Caki2 (cell line): Measurements from ENCODE around the gene SMC1A. TPM values are rescaled to one million over a fixed set of nuclear protein-coding genes. Genes with fewer than 3 reads are reported as not detected.
A peak's percentile ranks its signal among the peaks of the same experiment; 100 is the strongest.
"Not testable (repeated sequence)": the region's sequence is repeated elsewhere in the genome, so short reads cannot be mapped to it uniquely, and the experiment has no call there.

ENCODE experiments used
- DNase-seq: peaks from one replicate; pipeline ENCODE4 v3.0.0-alpha.2; 2015; ENCODE audit warnings: low read depth
- in situ Hi-C: cut with HindIII; loops from 2 replicates; pipeline ENCODE4 v1.10.0; 2016; ENCODE audit warnings: low sequenced_read_pairs, low pct_unique_long_range_greater_than_20kb, mixed read lengths
- total RNA-seq: library from RNA; depleted of rRNA; stranded (reverse); fragments of >200 nt; shearing (Covaris generic); gene quantifications from 2 replicates; pipeline ENCODE4 v1.2.3, GENCODE V29; 2014; ENCODE audit warnings: low replicate concordance

Gene SMC1A
- total RNA-seq, 1 experiment from 2014 or later: 6.2 TPM

DNA sequence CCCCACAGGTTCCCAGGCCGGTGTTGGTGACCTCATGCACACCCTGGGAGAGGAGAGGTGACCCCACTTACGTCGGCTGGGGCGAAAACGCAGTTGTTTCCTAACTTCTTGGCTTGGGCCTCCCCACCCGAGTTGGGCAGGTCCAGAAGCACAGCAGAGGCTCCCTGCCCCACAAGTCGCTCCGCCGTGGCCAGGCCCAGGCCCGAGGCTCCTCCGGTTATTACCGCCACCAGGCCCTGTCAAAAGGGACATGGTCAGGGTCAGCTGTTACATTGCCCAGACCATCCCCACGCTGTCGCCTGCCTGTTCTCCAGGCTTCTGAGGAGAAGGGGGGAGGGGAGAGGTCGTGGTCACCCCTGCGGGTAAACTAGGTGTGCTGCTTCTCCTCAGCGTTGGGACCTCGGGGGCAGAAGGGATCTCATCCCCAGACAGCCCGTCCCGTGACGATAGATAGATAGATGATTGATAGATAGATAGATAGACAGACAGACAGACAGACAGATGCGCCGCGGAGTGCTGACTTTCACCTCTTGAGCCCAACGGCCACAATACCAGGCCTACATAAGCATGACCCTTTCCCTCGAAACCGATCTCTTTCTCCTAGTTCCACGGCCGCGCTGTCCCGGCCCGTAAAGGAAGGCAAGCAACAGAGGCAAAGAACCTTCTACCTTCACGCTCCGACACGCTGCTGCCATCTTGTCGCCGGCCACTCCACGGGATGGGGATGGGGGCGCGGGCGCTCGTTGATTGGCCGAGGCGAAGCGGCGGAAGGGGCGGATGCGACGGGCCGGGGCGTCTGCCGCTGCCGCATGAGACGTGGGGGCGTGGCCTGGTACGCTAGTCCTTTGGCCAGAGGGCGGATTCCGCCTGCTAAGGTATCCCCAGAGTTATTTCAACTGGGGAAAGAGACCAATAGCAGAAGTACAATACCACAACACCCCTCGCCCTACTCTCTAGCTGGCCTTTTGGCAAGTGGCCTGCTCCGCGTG is 11.5 kb upstream of the SMC1A start, which contains the start of gene HSD17B10:
TSS of gene HSD17B10 (minus strand) at position 720 of the 989 bp plus-strand sequence. CDS start at position 695, 25 bp downstream.
- peak; percentile 73 for DNase-seq
- in situ Hi-C loops: no loop called here

DNA sequence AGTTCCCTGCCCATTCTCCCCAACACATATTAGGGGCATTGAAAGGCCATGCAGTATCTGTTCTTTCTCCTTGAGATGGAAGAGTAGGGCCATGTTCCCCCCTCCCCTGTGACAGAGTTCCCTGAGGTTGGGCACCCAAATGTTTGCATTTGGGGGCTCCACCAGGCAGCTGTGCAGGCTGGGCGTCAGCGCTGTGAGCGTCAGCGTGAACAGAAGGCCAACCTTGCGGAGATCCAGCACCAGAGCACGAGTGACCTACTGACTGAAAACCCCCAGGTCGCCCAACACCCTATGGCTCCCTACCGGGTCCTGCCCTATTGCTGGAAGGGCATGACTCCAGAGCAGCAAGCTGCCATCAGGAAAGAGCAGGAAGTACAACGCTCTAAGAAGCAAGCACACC is 7.8 kb upstream of the SMC1A start:
- in situ Hi-C loops: no loop called here
- no peak for DNase-seq

DNA sequence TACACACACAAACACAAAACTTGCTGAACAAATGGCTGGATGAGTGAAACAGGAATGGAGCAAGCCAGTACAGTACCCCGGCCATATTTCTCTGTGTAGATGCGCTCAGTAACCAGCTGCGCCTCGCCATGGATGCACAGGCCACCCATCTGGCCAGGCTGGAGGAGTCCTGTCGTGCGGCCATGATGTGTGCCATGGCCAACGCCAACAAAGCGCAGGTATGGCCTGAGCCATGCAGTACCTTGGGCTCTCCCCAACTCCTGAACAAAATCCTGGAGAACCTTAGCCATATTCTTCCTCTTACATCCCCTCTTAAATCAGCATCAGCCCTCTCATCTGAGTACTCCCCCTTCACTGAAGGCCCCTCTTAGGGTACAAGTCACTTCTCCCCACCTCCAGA is 7.3 kb upstream of the SMC1A start:
- DNase-seq: no peak
- in situ Hi-C loops: no loop called here

DNA sequence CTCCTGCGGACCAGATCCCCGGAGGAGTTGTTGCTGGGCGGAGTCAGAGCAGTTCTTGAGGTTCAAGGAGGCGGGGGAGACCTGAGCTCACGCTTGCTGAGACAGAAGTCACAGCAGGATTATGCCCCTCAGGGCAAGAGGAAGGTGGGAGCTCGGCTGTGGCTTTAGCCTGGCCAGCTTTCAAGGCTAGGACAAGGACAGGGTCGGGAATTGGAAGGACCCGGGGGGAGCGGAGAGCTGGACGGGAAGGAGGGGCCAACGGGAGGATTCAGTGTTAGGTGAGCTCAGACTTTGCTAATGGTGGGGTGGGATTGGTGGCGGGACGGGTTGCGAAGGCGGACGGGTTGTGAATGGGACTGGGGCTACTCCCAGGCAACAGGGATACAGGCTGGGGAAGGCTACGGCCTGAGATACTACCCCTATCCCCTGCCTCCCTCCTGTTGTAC is 430 bp upstream of the SMC1A start, which contains the start of gene RIBC1:
TSS of gene RIBC1 (plus strand) at position 13 of the 446 bp plus-strand sequence. CDS start 3,404 bp downstream, outside the sequence.
- DNase-seq: no peak
- in situ Hi-C loops: no loop called here

DNA sequence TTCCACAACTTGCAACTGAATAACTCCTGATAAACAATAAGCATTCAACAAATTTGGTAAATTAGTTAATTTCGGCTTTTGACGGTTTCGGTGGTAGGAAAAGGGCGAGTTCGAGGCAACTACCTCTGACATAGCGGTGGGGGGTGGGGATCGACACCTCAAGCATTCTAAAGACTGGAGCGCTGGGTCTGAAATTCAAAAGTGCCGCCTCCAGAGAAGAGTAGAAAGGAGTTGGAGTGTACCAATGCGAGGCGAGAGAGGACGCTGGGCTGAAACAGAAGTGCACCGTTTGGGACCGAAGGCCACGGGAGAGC is 725 bp downstream of the SMC1A start:
- in situ Hi-C loops: no loop called here
- no peak for DNase-seq

DNA sequence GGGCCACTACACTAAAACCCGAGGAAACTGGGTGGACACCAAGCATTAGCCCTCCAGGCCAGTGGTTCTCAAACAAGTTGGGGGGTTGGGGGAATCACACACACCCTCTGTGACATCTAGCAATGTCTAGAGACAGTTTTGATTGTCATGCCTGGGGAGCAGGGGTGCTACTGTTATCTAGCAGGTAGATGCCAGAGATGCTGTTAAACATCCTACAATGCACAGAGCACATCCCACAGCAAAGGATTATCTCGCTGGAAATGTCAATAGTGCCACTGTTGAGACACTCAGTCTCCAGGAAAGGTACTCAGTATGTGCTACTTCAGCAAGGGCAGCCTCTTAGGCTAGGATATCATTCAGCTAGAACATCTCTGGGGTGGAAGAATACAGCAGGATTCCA is 1.3 kb downstream of the SMC1A start:
- in situ Hi-C loops: no loop called here
- no peak for DNase-seq

DNA sequence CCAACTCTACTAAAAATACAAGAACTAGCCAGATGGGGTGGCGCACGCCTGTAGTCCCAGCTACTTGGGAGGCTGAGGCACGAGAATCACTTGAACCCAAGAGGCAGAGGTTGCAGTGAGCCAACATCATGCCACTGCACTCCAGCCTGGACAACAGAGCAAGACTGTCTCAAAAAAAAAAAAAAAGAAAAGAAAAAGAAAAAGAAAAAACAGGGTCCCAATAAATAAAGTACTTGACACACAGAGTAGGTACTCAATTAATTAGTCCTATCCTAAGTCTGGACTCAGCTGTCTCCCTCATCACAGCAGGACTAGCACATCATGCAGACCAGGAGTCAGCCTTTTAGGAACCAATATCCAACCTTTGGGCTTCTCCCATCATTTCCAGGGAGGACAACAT is 2.1 kb downstream of the SMC1A start:
- DNase-seq, in situ Hi-C loops: not testable (repeated sequence)

DNA sequence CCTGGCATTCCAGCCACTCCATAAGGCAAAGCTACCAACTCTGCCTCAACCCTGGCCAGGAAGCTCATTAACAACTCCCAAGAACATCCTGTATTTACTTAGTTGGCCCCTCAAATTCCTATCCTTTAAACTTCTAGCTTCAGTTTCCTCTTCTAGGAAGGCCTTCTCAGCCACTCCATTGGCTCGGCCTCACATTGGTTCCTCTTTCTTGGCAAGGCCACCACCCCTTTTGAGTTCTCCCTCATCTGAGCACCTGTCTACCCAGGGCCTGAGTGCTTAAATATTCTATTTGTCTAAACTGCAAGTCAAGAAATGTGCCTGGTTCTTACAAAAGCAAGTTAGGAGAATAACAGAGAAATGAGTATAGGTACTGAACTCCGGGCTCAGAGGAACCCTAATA is 10.0 kb downstream of the SMC1A start:
- DNase-seq: no peak
- in situ Hi-C loops: no loop called here

DNA sequence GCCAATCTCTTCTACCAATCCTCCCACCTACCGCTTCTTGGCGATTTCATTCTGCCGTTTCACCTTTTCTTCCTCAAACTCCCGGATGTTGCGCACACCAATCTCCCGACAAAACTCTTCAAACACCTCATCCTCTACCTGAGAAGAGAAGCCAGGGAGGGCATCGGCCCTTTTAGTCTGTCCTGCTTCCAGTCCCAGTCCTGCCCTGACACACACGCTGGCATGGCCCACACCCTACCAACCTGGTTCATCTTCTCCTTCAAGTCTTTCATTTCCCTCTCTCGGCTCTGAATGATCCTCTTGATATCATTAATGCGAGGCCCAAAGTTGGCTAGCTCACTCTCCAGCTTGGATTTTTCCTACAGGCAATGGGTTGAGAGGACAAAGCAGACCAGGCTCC is 18.9 kb downstream of the SMC1A start:
- in situ Hi-C loops: no loop called here
- DNase-seq: no peak

DNA sequence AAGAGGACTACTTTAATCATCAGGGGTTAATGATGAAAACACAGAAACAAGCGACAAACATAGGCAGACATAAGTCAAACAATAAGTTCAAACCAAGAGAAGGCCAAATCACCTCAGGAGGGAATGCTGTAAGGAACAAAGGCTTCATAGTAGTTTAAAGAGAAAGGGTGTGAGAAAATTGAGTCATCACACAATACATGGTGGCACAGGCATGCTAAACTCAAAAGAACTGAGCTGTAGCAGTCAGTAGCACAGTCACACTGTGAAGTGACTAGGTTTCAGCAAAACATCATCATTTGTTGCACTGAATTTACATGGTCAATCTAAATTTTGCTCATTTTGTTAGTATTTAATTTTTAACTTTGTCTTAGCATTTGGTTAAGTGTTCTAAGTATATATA is 24.2 kb downstream of the SMC1A start:
- in situ Hi-C loops: no loop called here
- DNase-seq: no peak

DNA sequence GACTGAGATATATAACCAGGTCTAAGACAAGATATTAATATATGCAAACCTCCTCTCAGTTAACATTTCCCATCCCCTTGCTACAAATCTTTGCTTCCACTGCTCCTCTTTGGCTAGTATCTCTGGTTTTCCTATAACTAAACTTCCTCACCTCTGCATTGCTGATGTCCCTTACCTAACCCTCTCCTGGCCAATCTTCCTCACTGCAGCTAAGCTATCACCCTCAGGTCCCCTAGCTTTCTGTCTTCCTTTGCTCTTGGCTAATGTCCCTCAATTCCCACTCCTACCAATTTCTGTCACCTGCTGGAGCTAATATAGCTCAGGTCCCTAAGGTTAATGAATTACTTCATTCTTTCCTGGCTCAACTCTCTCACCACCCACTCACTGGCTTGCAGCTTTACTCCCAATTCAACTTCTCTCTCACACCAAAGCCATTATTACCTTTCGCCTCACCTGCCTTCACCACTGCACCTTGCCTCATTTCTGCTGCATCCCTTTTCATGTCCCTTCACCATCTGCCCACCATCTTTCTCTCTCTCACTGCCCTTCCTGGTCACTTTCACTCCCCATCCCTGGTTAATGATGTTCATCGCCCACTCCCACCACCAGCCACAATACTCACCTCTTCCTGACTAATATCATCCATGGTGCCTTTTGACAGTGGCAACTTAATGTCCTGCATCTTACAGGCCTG is 26.7 kb downstream of the SMC1A start:
- DNase-seq: no peak
- in situ Hi-C loops: no loop called here

DNA sequence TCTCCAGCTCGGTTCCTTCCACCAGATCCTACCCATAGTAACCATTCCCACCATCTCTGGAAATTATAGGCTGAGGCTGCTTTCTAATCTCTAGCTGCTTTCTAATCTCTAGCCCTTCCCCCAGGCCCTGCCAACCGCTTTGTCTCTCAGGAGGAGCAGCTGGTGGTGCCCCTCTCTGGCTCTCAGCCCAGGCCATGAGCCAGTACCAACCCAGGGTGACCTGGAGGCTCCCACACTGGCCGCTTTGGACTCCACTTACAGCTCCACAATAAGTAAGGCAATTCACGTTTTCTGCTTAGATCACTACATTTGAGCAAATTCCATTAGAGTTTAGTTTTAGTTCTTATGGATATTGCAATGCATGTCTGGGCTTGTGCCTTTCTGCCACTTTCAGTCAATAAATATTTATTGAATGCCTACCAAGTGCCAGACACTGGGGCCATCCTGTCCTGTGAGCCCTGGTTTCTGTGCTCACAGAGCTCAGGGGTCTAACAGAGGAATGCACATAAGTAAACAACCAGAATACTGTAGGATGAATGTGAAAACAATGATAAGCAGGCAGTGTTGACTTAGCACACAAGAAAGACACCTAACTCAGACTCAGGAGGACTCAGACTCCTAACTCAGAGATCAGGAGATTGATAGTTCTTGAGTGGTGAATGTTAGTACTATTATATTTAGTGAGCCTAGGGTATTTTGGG is 38.9 kb downstream of the SMC1A start:
- in situ Hi-C loops: no loop called here
- no peak for DNase-seq

DNA sequence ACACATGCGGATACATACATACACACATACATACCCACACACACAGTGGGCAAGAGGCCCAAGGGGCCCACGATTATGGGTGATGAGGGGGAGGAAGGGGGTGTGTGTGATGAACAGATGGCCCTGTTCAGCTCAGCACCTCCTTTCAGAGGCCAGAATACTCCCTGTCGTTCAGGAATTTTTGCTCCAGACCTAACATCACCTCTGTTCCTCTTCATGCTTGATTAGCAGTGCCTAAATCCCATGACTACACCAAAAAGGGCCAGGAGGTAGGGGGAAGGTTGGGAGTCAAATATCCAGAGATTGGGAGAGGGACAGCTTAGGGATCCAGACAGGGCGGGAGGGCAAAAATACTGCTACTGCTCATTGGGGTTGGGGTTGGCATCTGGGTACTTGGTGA is 42.7 kb downstream of the SMC1A start:
- in situ Hi-C loops: no loop called here
- DNase-seq: no peak

DNA sequence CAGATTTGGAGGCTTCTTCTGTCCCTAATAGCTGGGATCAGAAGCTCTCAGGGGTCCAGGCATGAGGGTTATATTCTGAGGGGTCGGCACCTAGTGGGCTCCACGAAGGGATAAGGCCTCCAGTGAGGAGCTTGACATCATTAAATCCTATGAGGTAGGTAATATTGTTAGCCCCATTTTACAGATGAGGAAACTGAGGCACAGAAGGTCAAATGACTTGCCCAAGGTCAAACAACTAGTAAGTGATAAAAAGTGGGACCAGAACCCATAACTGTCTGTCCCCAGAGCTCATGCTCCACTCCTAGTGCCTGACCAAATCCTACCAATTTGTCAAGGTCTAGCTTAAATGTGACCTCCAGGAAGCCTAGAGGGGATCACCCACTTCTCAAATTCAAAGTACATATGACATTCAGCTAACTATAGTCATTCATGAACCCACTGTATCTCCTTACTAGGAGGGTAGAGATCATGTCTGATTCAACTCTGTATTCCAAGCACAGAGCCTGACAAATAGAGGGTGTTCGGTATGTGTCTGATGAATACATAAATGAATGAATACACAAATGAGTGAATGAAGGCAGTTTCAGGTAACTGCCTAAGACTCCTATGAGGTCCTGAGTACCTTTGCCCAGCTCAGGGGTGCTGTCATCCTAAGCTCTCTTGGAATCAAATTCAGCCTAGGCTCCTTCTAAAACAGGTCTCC is 43.3 kb downstream of the SMC1A start:
- no peak for DNase-seq

DNA sequence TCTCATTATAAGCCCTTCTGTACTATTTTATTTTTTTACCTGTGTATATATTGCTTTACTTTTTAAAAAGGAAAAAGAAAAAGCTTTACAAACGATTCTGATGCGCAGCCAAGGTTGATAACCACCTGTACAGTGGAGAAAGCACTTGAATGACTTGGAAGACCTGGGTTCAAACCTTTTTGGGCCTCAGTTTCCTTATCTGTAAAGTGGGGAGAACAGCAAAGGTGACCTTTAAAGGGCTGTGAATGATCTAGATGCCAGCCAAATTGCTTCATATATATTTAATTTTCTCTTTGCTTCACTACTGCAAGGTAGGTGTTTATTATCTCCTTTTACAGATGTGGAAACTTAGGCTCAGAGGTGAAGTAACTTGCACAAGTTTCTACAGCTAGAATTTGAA is 45.0 kb downstream of the SMC1A start:
- in situ Hi-C loops: no loop called here
- DNase-seq: no peak

More for the DNA sequence above, 43.3 kb downstream of the SMC1A start:
- in situ Hi-C loops: no loop called here

DNA sequence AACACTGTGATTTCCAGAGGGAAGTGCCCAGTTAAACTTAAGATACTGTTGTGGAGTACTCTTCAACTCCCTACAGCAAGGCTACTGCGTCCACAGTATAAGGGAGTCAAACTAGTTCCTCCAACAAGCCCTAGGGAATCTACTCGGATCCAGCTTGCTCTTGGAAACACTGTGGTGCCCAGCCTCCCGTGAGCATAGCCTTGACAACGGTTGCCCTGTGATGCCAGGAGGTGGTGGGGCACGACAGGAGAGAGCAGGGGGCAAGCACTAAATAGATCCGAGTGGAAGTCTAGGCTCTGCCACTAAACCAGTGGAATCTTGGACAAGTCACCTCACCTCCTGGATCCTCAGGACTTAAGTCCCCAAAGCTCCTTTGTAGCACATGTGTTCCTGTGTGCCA is 45.6 kb downstream of the SMC1A start:
- in situ Hi-C loops: no loop called here

DNA sequence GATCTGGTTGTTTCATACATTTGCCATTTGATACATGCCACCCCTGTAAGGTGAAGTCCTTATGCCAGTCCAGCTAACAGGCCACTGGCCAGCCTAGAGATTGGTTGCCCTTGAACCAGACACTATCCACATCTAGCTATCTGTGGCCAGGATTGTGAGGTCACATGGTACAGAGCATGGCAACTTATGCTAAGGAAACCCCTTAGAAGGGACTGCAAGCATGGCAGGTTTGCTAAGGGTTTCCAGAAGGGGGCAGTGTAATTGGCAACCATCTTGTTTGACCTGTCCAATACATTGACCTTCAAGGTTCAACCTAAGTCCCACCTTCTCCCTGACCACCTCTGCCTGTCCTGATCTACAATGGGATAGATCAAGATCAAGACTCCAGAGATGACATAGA is 47.5 kb downstream of the SMC1A start:
- no peak for DNase-seq
- in situ Hi-C loops: no loop called here

More for the DNA sequence above, 45.6 kb downstream of the SMC1A start:
- no peak for DNase-seq

DNA sequence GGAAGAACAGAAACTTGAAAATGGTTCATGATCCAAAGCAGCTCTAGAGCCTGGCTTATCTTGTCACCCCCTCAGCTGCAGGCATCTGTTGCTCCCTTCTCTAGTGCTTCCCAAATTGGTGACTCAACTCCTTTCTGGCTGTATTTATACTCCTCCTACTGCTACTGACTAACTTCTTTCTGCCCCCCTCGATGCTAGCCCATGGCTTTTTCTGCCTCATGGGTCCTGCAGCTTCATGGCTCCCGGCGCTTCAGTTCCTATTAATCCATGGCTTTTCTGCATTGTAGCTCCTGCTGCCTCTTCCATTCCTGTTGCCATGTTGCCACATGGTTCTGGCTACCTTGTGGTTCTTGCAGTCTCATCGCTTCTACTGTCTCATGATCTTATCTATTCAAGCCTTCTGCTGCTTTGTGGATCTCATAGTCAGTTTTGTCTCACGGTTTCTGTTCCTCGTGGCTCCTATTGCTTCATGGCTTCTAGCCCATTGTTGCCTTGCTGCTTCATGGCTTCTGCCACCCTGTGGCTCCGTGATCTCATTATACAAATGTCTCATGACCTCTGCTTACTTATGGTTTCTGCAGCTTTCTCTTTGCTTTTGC is 48.1 kb downstream of the SMC1A start:
- in situ Hi-C loops: no loop called here
- no peak for DNase-seq
